HT-29 (cell line): ENCODE measurements around the gene LRIG3. TPM values are rescaled to one million over a fixed set of nuclear protein-coding genes. Genes with fewer than 3 reads are reported as not detected.

Source experiments
- DNase-seq: peaks from one replicate; pipeline ENCODE4 v3.0.0-alpha.2; 2015; ENCODE audit warnings: low spot score
- total RNA-seq: library from RNA; depleted of rRNA; stranded (reverse); fragments of >200 nt; shearing (Covaris generic); gene quantifications from 2 replicates; pipeline ENCODE4 v1.2.3, GENCODE V29; 2014; rRNA removed

The LRIG3 gene, protein sequence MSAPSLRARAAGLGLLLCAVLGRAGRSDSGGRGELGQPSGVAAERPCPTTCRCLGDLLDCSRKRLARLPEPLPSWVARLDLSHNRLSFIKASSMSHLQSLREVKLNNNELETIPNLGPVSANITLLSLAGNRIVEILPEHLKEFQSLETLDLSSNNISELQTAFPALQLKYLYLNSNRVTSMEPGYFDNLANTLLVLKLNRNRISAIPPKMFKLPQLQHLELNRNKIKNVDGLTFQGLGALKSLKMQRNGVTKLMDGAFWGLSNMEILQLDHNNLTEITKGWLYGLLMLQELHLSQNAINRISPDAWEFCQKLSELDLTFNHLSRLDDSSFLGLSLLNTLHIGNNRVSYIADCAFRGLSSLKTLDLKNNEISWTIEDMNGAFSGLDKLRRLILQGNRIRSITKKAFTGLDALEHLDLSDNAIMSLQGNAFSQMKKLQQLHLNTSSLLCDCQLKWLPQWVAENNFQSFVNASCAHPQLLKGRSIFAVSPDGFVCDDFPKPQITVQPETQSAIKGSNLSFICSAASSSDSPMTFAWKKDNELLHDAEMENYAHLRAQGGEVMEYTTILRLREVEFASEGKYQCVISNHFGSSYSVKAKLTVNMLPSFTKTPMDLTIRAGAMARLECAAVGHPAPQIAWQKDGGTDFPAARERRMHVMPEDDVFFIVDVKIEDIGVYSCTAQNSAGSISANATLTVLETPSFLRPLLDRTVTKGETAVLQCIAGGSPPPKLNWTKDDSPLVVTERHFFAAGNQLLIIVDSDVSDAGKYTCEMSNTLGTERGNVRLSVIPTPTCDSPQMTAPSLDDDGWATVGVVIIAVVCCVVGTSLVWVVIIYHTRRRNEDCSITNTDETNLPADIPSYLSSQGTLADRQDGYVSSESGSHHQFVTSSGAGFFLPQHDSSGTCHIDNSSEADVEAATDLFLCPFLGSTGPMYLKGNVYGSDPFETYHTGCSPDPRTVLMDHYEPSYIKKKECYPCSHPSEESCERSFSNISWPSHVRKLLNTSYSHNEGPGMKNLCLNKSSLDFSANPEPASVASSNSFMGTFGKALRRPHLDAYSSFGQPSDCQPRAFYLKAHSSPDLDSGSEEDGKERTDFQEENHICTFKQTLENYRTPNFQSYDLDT
- 9.8 and 10.7 TPM in 2 replicates for total RNA-seq

DNA sequence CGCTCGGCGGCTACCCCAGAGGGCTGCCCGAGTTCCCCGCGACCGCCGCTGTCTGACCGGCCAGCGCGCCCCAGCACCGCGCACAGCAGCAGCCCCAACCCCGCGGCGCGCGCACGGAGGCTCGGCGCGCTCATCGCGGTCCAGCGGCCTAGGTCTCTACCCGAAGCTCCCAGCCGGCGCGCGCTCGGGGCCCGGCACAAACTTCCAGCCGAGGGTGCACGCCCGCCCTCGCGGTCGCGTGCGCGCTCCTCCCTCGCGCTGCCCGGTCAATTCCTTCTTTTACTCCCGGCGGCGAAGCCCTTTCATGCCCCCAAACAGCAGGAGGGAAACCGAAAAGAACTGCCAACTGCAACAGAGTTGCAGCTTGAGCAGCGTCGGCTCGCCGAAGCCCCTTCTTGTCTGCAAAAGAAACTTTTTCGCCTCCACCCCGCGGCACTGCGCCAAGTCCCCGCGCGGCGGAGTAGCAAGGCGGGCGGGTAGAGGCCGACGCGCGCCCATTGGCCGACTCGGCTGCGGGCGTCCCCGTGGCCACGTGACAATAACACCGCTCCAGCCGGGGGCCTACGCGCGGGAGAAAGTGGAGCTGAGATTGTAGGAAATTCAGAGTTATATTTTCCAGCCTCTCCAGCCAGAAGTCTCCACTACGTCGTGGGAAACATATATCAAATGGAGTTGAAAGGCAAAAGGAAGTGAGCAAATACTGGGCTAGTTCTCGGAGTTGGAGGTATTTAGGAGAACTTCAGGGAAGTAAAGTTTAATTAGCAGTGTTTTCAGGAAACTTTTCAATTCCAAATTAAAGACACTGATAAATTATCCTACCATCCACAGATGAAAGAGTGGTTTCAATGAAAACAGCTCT lies at the start of gene LRIG3:
LRIG3 (minus strand) TSS at position 403 of the 859 bp plus-strand sequence; CDS start at position 134, 269 bp downstream.
- DNase-seq: peak; percentile 88

- no peak for DNase-seq
Measured at GRCh38 chr12:58969237-58969636, 48.9 kb upstream of the LRIG3 start.

DNA sequence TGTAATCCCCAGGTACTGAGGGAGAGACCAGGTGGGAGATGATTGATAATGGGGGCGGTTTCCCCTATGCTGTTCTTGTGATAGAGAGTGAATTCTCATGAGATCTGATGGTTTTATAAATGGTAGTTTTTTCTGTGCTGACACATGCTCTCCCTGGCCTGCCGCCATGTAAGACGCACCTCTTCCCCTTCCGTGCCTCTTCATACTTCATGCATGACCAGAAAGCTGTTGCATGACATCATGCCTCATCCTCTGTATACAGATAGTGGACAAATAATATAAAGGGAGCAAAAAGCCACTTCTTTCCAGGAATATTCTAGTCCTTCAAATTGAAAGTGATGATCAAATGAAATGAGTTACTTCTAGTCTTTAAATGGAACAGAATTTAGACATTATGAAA lies 47.3 kb upstream of the LRIG3 start:
- no peak for DNase-seq

DNA sequence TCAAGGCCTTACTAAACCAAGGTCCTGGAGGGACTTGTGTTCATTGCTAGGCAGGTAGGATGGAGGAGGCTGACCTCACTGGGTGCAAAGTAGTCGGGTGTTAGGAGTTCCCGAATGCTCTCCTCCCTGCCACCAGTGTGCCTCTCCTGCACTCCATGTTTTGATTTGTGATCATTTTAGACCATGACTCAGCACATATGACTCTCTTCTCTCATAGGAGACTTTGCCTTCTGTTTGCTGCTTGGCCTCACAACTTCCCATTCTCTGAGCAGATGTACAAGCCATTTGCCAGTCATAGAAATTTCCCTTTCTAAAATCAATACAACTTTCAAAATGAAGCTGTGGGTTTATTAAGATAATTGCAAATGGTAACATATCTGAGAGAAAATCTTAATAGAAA lies 46.6 kb upstream of the LRIG3 start:
- DNase-seq: no peak

GRCh38 chr12:58965568-58965967 lies 45.3 kb upstream of the LRIG3 start:
- no peak for DNase-seq

DNA sequence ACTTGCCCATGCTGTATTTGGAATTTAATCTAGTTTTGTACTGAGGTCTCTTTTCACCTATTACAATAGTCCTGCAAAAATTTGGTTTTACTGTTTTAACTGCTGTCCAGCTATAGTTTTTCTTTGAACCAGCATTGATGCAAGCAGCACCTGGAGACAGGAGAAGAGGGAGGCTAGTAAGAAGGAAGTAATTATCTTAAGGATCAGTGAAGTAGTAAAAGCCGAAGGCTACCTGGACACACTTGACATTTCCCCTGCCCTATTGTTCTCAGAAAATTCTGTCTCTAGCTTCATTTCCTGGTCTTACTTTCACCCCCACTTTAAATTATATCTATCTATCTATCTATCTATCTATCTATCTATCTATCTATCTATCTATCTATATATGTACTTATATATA lies 43.5 kb upstream of the LRIG3 start:
- no peak for DNase-seq

- no peak for DNase-seq
Measured at GRCh38 chr12:58961906-58962305, 41.6 kb upstream of the LRIG3 start.

DNA sequence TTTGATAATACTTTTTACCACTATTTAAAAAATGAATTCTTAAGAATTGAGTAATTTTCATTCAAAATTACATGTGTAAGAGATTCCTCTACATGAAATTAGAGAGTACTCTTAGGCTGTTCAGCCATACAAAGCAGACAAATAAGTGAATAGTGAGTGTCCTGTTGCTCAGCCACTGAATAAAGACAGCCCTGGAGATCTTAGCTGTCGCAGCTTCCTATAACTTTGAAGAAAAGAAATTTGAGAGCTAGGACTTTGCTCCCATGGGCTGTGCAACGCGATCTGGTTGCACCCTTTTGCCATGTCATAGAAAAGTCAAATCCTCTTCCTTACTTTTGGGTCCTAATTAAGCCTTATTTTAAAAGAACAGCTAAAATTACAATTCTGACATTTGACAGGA lies 40.9 kb upstream of the LRIG3 start:
- no peak for DNase-seq

- DNase-seq: peak; percentile 15
Measured at GRCh38 chr12:58959639-58960300, 39.5 kb upstream of the LRIG3 start.

GRCh38 chr12:58957298-58957697 lies 37.0 kb upstream of the LRIG3 start:
- no peak for DNase-seq

DNA sequence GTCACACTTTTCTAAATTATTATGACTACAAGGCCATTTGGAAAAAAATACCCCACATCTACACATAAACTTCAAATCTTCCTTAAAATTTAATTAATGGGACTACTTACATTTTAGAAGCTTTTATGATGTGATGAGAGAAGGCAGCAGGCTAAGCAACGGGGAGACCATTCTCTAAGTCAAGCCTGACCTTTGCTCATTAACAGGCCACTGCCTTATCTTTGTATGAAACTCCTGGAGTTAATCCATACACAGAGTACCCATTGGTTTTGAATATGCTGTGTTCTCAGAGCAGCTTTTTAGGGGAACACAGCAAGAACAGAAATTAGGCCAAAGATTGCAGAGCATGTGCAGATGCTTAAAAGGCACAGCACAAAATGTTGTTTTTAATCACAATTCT lies 35.5 kb upstream of the LRIG3 start:
- DNase-seq: no peak

DNA sequence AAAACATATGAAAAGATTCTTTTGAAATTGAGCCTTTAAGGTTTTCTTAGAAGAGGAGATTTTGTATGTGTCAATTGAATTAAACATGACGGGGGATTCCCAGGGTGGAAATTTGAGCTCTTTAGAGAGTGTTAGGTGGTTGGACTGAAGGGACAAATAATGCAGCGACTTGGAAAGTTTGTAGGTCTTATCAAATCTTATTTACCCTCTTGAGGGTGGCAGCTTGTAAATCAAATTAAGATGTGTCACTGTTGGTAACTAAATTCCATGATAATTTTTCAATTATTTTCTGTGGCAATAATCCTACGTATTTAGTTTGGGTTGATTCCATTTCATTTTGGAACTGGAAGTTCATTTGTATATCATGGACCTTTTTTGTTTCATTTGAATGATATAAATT lies 33.7 kb upstream of the LRIG3 start:
- no peak for DNase-seq

- peak; percentile 11 for DNase-seq
Measured at GRCh38 chr12:58950739-58951100, 30.4 kb upstream of the LRIG3 start.

DNA sequence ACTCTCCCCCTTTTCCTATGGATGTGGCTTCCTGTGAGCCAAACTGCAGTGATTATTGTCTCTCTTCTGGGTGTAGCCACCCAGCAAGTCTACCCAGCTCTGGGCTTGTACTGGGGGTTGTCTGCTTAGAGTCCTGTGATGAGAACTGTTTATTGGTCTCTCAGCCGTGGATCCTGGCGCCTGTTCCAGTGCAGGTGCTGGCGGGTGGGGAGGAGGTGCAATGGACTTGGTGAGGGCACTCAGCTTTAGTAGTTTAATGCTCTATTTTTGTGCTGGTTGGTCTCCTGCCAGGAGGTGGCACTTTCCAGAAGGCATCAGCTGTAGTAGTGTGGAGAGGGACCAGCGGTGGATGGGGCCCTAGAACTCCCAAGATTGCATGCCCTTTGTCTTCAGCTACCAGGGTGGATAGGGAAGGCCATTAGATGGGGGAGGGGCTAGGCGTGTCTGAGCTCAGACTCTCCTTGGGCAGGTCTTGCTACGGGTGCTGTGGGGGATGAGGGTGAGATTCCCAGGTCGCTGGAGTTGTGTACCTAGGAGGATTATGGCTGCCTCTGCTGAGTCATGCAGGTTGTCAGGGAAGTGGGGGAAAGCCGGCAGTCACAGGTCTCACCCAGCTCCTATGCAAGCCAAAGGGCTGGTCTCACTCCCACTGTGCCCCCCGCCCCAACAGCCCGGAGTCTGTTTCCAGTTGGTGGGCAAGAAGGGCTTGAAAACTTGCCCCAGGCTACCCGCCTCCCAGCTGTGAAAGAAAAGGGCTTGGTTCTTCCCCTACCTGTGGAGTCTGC lies 29.8 kb upstream of the LRIG3 start:
- DNase-seq: peak; percentile 49

- no peak for DNase-seq
Measured at GRCh38 chr12:58943079-58943478, 22.8 kb upstream of the LRIG3 start.

DNA sequence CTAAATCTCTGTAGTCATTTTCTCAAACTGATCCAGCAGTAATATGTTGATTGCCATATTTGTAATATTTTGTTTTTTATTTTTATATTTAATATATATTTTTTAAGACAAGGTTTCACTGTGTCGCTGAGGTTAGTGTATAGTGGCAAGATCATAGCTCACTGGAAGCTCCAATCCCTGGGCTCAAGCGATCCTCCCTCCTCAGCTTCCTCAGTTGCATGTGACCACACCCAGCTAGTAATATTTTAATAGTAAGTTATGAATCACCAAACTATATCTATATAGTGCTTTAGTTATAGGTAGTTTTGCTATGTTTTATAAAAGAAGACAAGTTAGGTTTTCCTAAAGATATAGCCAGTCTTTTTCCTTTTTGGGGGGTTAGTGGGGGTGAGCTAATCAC lies 22.0 kb upstream of the LRIG3 start:
- DNase-seq: no peak

- DNase-seq: no peak
Measured at GRCh38 chr12:58939399-58940100, 19.2 kb upstream of the LRIG3 start.

DNA sequence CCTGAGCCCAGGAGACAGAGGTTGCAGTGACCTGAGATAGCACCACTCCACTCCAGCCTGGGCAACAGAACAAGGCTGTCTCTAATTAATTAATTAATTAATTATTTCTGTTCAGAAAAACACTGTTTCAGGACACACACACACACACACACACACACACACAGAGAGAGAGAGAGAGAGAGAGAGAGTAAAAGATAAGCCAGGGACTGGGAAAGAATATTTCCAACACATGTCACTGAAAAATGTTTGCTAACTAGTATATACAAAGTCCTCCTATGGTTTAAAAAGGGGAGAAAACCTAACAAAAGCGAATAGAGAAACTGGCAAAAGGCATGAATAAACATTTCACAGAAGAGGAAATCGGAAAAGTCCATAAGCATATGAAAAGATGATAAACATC lies 18.1 kb upstream of the LRIG3 start:
- DNase-seq: no peak

DNA sequence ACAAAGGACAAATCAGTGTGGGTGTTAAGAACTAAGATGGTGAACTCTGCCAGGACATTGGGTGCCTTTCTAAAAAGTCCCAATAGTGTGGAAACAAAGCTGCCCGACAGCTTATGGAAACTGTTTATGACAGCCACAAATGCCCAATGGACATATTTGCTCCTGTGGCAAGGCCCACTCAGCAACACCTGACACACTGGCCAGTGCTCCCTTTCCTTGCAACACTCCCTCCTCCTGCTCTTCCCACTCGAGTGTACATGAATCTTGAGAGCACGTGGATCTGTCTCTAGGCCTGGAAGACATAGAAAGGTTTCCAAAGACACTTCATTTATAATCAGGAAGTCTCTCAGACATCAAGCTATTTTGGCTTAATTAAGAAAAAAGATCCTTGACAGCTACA lies 14.2 kb upstream of the LRIG3 start:
- no peak for DNase-seq
